SK-N-MC (cell line): ENCODE measurements around the gene KRT9.

Source experiments
- EZH2 ChIP-seq: fragments of 200-600 bp; sonication (generic); IDR thresholded peaks from one replicate; pipeline ENCODE4 v1.6.1; 2017; ENCODE audit warnings: antibody characterized with exemption
- POLR2AphosphoS5 ChIP-seq: IDR thresholded peaks from 2 replicates; pipeline ENCODE4 v1.6.1; 2012; ENCODE audit warnings: mild to moderate bottlenecking, low read depth, low read length, borderline replicate concordance

GRCh38 chr17:41585301-41586056, 13.6 kb upstream of the KRT9 start:
- TF ChIP-seq POLR2AphosphoS5: no peak
- no peak for TF ChIP-seq EZH2
